ENCODE data around the gene ACYP2. TPM values are rescaled to one million over a fixed set of nuclear protein-coding genes. Genes with fewer than 3 reads are reported as not detected.

ACYP2 gene
- total and polyA plus RNA-seq, 4 experiments from 2014 or later = 13.1 to 16.9 (median 16.8) TPM

- H3K4me1 ChIP-seq (ENCODE audit: insufficient read depth, low read length) = no peaks in the 10 kb centered on the region
- Mint-ChIP-seq H3K4me3 (no peak overlapping the region), H3K27ac (no peak overlapping the region), H3K9me3 (peaks cover 0 to 6% (median under 1%) of the 10 kb centered on the region in 8 donors), H3K4me1 (no peaks in the 10 kb centered on the region), H3K27me3 (peaks cover 3 to 15% of the 10 kb centered on the region in 2 donors), H3K36me3 (no peaks in the 10 kb centered on the region)
- ChIA-PET CTCF (ENCODE audit: partially characterized antibody) (no interaction called here), POLR2A (ENCODE audit: partially characterized antibody) (no interaction called here)
- no peak for DNase-seq
- no peak overlapping the region for H3K27ac ChIP-seq (ENCODE audit: low read depth, low read length)
- no peak overlapping the region for H3K4me3 ChIP-seq (ENCODE audit: low read length in 2 of 2)
- H3K27me3 ChIP-seq (ENCODE audit: insufficient read depth, low read length) = no peaks in the 10 kb centered on the region
- no peaks in the 10 kb centered on the region for H3K9me3 ChIP-seq (ENCODE audit: control insufficient read depth in 1 of 2, low read length in 2 of 2)
- H3K36me3 ChIP-seq (ENCODE audit: insufficient read depth, low read length) = no peaks in the 10 kb centered on the region
- intact Hi-C loops (cut with micrococcal nuclease) = no loop called here
These were observed 237.8 kb downstream of the ACYP2 start for GRCh38 chr2:54353216-54353615.

Other genes starting within 250 kb of the ACYP2 start
- gene PSME4, start 144.6 kb upstream of the ACYP2 start, total RNA-seq = 10 to 100 TPM; 41.7 to 49.9 TPM
- 1 to 10 TPM; 2.3 to 8.3 TPM for gene PSME4, start 144.6 kb upstream of the ACYP2 start, polyA plus RNA-seq
- not detected for gene TSPYL6, start 140.6 kb downstream of the ACYP2 start, total RNA-seq
- gene TSPYL6, start 140.6 kb downstream of the ACYP2 start, polyA plus RNA-seq = not detected

All from CD4-positive, alpha-beta memory T cell (primary cell).